ENCODE measurements around the gene SPNS2.

DNA sequence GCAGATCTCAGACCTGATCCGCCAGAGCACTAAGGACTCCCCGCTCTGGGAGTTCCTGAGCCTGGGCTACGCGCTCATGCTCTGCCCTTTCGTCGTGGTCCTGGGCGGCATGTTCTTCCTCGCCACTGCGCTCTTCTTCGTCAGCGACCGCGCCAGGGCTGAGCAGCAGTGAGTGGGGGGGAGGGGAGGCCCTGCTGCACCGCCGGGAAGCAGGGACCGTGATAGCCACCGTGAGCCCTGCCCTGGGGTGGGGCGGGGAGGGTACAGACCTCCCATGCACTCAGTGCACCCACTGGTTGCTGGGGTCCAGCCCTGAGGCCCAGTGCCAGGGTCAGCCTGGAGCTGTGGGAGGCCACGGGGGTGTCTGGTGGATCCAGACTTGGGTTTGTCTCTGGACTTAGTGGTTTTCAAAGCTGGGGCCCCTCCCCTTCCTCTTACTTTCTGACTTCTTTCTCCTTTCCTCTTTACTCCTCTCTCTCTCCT, 37.6 kb downstream of the SPNS2 start:
- TF ChIP-seq POLR2A (IDR thresholded peaks at IDR 0.05) (no peak), POLR2AphosphoS5 (IDR thresholded peaks at IDR 0.05; ENCODE audit: insufficient read depth in 1 of 2, low read depth in 1 of 2) (no peak)
- TF ChIP-seq, protein P1, sequence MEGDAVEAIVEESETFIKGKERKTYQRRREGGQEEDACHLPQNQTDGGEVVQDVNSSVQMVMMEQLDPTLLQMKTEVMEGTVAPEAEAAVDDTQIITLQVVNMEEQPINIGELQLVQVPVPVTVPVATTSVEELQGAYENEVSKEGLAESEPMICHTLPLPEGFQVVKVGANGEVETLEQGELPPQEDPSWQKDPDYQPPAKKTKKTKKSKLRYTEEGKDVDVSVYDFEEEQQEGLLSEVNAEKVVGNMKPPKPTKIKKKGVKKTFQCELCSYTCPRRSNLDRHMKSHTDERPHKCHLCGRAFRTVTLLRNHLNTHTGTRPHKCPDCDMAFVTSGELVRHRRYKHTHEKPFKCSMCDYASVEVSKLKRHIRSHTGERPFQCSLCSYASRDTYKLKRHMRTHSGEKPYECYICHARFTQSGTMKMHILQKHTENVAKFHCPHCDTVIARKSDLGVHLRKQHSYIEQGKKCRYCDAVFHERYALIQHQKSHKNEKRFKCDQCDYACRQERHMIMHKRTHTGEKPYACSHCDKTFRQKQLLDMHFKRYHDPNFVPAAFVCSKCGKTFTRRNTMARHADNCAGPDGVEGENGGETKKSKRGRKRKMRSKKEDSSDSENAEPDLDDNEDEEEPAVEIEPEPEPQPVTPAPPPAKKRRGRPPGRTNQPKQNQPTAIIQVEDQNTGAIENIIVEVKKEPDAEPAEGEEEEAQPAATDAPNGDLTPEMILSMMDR (IDR thresholded peaks at IDR 0.05), result no peak

Data from vagina (tissue), 2 donors.